Kidney tubule cell (primary cell): Measurements from ENCODE around the gene GALNT14.

ENCODE experiments used
- DNase-seq: peaks from one replicate; pipeline ENCODE4 v3.0.0-alpha.2; 2018; ENCODE audit warnings: low spot score

Gene GALNT14

GRCh38 chr2:31136000-31136399, 2.2 kb downstream of the GALNT14 start:
- DNase-seq: no peak

- DNase-seq: peak; percentile 25
These were observed 3.8 kb downstream of the GALNT14 start for GRCh38 chr2:31134480-31134879.

- DNase-seq: no peak
These were observed 5.5 kb downstream of the GALNT14 start for GRCh38 chr2:31132786-31133185.

- peak; percentile 18 for DNase-seq
These were observed 6.4 kb downstream of the GALNT14 start for GRCh38 chr2:31131871-31132270.

DNA sequence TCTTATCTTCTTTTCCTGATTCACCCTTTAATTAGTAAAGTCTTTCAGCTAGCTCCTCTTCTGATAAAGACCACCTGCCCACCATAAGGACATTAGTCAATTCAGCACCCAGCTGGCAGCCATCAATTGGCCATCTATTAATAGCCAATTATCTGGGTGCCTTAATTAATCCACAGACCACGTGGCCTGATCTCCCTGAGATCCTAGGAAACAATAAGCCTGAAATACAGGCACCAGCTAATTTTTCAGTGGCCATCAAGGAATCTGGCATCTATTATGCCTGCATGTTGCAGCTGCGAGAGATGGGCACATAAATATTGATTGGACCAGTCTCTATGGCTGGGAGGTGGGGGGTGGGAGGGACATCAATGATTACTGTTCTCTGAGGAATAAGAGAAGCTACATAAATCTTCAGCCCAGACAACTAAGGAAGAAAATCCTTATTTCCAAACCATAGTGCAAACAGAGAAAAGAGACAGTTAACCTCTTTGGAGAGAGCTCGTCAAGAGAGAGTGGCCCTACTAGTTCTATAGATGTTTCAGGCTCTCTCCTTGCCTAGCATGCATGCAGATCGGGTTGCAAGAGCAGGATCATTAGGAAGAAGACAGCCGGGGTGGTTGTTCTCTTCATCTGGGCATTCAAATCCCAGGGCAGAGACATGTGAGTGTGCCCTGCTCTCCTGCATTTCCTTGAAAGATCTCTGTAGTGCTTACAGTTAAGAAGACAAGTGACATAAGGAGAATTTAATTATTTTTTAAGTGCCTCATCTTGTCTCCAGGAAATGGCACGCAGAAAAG, 8.7 kb downstream of the GALNT14 start:
- peak; percentile 10 for DNase-seq

DNA sequence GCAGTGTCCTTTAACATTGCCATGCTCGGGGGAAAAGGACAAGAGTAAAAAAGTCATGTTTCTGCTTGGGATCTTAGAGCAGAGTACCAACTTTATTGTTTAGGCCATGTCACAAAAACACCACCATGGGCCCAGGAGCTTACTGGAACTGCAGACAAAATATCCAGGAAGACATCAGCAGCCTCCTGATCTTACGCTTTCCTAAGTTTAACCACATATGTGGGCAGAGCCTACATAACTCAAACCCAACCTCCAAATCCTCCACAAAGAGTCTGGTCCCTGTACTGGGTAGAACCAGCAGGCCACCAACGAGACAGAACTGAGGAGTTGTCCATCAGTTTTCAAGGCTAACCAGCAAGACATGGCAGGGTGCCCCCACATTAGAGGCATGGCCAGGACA, 10.3 kb downstream of the GALNT14 start:
- peak; percentile 66 for DNase-seq

- peak; percentile 94 for DNase-seq
These were observed 12.1 kb downstream of the GALNT14 start for GRCh38 chr2:31125918-31126695.

DNA sequence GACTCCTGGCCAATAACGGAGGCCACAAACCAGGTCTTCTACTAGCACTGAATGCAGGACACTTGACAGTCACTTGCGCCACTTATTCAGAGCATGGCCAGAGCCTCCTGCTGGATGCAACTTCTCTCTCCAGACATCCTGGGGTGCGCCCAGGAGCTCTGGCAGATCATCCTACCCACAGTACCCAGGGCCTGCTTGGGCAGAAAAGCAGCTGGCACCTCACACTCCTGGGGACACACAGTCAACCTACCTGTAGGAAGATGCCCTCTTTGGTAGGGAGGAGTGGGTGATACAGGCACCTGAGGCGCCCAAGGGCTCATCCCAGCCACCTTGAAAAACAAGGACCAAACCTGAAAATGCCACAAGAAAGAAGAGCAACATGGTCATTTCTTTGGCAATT, 13.3 kb downstream of the GALNT14 start:
- DNase-seq: no peak

DNA sequence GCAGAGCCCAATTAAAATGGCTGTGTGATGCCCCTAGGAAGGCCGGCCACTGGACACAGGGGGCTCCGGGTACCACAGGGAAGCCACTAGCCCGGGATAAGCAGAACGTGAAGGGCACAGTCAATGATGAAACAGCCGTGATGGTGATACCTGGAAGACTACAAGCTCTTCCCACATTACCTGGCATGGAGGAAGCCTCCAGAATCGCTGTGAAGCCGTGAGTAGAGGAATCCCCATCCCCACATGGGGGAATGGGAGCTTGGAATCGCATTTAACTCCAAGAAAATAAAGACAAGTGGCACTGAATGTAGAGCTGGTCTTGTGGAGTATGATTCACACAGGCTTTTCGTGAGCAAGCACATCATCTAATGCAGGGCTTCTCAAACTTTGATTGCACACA, 16.1 kb downstream of the GALNT14 start:
- DNase-seq: no peak

GRCh38 chr2:31113765-31114164, 24.5 kb downstream of the GALNT14 start:
- DNase-seq: no peak

DNA sequence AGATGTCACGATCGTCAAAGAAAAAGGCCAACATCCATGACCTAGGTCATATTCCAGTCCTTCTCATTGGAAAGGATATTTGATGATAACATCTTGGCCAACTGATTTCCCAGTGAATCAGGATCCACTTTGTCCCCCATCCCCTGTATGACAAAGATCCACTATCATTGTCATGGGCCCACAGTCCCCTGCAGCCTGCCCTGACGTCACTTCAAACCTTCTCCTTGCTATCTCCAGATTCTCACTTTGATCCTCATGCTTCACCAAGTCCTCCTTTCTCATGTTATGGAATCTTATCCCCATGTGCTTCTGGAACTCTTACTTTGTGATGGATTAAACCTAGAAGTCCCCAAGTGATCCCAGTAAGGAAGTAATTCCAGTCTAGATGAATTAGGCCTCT, 25.7 kb downstream of the GALNT14 start:
- no peak for DNase-seq

DNA sequence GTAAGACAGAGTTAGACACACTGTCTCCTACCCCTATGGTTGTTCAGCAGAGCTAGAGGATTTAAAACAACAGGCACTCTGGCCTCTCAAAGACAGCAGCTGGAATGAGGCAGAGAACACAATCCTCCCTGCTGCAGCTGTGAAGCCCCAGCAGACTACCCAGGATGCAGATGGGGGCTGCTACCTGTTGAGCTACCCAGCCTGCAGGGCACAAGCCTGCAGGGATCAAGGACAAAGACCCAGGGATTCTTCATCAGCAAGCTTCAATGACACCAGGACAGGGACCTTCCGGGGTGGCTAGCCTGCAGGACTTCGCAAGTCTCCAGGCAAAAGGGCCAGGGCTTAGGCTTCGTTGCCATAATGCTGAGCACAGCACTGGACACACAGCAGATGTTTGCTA, 27.2 kb downstream of the GALNT14 start:
- no peak for DNase-seq

GRCh38 chr2:31110431-31110830, 27.8 kb downstream of the GALNT14 start:
- DNase-seq: no peak

- no peak for DNase-seq
These were observed 28.5 kb downstream of the GALNT14 start for GRCh38 chr2:31109633-31110192.

- peak; percentile 79 for DNase-seq
These were observed 29.5 kb downstream of the GALNT14 start for GRCh38 chr2:31108561-31109286.

GRCh38 chr2:31107591-31108300, 30.5 kb downstream of the GALNT14 start:
- peak; percentile 50 for DNase-seq

DNA sequence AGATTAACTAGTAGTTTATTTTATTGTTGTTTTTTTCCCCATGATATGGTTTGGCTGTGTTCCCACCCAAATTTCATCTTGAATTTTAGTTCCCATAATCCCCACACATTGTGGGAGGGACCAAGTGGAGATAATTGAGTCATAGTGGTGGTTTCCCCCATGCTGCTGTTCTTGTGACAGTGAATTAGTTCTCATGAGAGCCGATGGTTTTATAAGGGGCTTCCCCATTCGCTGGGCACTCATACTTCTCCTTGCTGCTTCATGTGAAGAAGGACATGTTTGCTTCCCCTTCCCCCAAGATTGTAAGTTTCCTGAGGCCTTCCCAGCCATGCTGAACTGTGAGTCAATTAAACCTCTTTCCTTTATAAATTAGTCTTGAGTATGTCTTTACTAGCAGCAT, 36.5 kb downstream of the GALNT14 start:
- DNase-seq: no peak

DNA sequence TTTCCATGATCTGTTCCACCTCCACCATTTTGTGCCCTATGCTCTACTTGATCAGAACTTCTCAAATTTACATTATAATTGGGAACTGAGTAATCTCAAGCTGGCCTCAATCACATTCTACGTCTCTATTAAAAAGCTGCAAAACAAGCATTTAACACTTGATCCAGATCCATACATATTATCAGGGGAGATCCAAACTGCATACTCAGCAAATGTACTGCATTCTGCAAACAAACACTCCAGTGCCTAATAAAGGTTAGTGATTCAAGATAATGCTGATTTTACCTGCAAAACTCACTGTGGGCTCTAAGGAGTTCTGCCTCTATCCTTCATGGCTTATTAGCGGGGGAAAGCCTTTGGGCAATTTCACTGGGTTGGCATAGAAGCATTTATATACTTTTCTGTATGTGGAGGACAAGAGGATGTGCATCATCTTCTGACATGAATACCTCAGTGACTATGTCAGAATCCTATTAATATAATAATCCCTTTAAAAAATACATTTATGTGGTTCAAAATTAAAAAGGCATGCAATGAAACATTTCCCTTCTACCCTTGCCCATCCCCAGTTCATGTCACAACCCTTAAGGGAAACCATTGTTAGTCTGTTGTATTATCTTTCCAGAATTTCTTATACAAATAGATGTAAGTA, 40.2 kb downstream of the GALNT14 start:
- no peak for DNase-seq

DNA sequence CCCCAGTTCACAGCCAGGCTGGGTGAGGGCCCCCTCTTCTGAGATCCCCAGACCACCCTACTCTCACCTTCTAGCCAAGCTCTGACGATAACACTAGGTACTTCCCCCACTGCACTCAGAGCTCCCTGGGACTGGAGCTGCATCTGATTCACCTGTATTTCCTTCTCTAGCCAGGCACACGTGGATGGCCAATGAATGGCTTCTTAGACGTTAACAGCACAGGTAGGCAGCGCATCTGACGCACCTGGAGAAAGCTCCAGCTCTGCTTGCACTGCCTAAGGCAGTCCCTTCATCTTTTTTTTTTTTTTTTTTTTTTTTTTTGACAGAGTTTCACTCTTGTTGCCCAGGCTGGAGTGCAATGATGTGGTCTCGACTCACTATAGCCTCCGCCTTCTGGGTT, 48.1 kb downstream of the GALNT14 start:
- DNase-seq: peak; percentile 44

GRCh38 chr2:31089645-31090044, 48.6 kb downstream of the GALNT14 start:
- DNase-seq: no peak

GRCh38 chr2:31088504-31089195, 49.6 kb downstream of the GALNT14 start:
- peak; percentile 57 for DNase-seq
